SK-N-MC (cell line): Measurements from ENCODE around the gene TBCEL.

ENCODE experiments used
- DNase-seq: peaks from one replicate; pipeline ENCODE4 v3.0.0-alpha.2; 2011; ENCODE audit warnings: low read depth, low spot score
- H3K27ac ChIP-seq: fragments of 200-600 bp; sonication (generic); 2 replicates; pipeline ENCODE4 v1.5.1; 2016; ENCODE audit warnings: mixed run types
- H3K36me3 ChIP-seq: fragments of 200-600 bp; sonication (generic); 2 replicates; pipeline ENCODE4 v1.6.1; 2017; ENCODE audit warnings: antibody characterized with exemption, low read length, mixed read lengths; ENCODE audit not compliant: insufficient read depth
- H3K4me3 ChIP-seq: fragments of 200-600 bp; sonication (generic); 2 replicates; pipeline ENCODE4 v1.5.1; 2016
- H3K9ac ChIP-seq: fragments of 200-600 bp; sonication (generic); 2 replicates; pipeline ENCODE4 v1.8.0; 2017; ENCODE audit warnings: mixed run types, mixed read lengths; ENCODE audit not compliant: insufficient read length
- H3K9me3 ChIP-seq: fragments of 200-600 bp; sonication (generic); 2 replicates; pipeline ENCODE4 v1.6.1; 2017; ENCODE audit warnings: low read depth, mild to moderate bottlenecking, antibody characterized with exemption, low read length, moderate library complexity, mixed read lengths
- EZH2 ChIP-seq: fragments of 200-600 bp; sonication (generic); IDR thresholded peaks from one replicate; pipeline ENCODE4 v1.6.1; 2017; ENCODE audit warnings: antibody characterized with exemption
- FOXP2 ChIP-seq: optimal IDR thresholded peaks from 2 replicates; pipeline ENCODE3; 2011; ENCODE audit warnings: mild to moderate bottlenecking, moderate library complexity; ENCODE audit not compliant: insufficient read depth; ENCODE audit errors: extremely low read length, control extremely low read depth
- POLR2AphosphoS5 ChIP-seq: IDR thresholded peaks from 2 replicates; pipeline ENCODE4 v1.6.1; 2012; ENCODE audit warnings: mild to moderate bottlenecking, low read depth, low read length, borderline replicate concordance

TBCEL gene

DNA sequence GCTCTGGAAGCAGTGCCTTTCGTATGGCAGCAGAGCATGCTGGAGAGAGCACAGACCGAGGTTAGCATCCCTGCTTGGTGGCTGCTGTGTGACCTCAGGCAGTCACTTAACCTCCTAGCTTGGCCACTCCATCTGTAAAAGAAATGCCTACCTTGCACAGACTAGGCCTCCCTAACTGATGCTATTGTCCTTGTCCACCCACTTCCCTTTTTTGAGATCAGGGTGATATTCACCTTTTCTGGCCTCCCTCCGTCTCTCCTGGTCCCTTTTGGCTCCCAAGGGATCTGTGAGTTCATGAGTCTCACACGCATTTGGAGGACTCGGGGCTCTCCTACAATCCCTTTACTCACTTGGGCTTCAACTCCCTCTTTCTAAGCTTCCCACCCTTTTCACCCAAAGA lies 114.4 kb downstream of the TBCEL start:
- TF ChIP-seq EZH2: no peak
- no peak for TF ChIP-seq POLR2AphosphoS5
- no peak for TF ChIP-seq FOXP2
- Histone ChIP-seq H3K27ac (no peak overlapping the region), H3K9me3 (no peaks in the 10 kb centered on the region), H3K36me3 (no peaks in the 10 kb centered on the region), H3K4me3 (no peak overlapping the region), H3K9ac (no peak overlapping the region)
- DNase-seq: no peak

GRCh38 chr11:121140369-121140768 lies 116.5 kb downstream of the TBCEL start:
- H3K9ac ChIP-seq: no peak overlapping the region
- H3K9me3 ChIP-seq: no peaks in the 10 kb centered on the region
- TF ChIP-seq EZH2: no peak
- no peak for TF ChIP-seq FOXP2
- TF ChIP-seq POLR2AphosphoS5: no peak
- no peak overlapping the region for H3K4me3 ChIP-seq
- no peak for DNase-seq
- H3K36me3 ChIP-seq: no peaks in the 10 kb centered on the region
- no peak overlapping the region for H3K27ac ChIP-seq
